HG03060 (cell line): ENCODE measurements around the gene TMEM106C.

Experiments
- ATAC-seq: cut with Tn5 transposase; IDR thresholded peaks from one replicate; pipeline ENCODE4 v1.9.1; 2021; ENCODE audit warnings: low read depth, moderate number of reproducible peaks; ENCODE audit not compliant: unreplicated experiment

TMEM106C gene

GRCh38 chr12:48010366-48010970, 47.1 kb downstream of the TMEM106C start:
- no peak for ATAC-seq

DNA sequence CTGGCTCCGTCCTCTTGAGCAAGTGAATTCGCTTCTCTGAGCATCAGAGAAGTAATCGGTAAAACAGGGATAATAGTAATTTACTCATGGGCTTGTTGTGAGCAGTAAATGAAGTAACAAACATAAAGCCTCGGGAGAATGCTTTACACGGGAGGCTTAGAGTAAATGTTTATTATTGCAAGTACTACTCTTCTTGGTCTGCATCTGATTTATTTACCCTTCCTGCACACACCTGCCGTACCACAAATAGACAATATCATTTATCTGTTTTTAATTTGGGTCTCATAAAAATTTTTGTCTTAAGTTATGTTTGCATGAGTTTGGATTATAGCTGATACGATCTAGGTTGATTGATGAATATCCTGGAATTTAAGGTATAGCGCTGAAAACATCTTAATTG, 48.7 kb downstream of the TMEM106C start:
- no peak for ATAC-seq

GRCh38 chr12:48013287-48013686, 49.9 kb downstream of the TMEM106C start:
- ATAC-seq, result no peak

- no peak for ATAC-seq
These were observed 51.7 kb downstream of the TMEM106C start for GRCh38 chr12:48015129-48015528.

DNA sequence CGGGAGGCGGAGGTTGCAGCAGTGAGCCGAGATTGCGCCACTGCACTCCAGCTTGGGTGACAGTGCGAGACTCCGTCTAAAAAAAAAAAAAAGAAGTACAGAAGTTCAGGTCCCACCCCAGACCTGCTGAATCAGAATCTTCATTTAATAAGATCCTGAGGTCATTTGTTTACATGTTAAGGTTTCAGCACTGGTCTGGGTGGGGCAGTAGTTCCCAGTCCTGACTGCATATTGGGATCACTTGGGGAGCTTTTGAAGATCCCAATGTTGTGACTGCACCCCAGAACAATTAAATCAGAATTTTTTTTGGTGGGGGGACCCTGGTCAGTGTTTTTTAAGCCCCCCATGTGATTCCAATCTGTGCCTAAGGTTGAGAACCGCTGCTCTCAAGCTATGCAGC, 52.6 kb downstream of the TMEM106C start:
- ATAC-seq, result no peak

GRCh38 chr12:48016373-48017020, 53.1 kb downstream of the TMEM106C start:
- ATAC-seq, result no peak

DNA sequence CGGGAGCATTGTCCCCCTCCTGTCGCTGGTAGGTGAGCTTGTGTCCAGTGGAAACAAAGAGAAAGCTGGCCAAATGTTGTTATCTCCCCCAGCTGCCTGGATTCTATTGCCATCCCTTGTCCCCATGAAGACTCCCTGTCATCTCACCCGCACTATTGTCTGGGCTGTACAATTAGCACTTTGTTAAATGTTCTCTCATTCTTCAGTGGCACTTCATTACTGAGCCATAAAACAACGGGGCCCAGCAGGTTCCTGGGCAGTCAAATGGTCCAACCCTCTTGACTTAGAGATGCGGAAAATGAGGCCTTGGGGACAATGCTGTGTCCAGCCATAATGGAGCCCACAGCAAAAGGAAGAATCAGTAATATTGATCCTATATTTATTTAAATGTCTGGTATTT, 54.1 kb downstream of the TMEM106C start:
- ATAC-seq, result no peak

DNA sequence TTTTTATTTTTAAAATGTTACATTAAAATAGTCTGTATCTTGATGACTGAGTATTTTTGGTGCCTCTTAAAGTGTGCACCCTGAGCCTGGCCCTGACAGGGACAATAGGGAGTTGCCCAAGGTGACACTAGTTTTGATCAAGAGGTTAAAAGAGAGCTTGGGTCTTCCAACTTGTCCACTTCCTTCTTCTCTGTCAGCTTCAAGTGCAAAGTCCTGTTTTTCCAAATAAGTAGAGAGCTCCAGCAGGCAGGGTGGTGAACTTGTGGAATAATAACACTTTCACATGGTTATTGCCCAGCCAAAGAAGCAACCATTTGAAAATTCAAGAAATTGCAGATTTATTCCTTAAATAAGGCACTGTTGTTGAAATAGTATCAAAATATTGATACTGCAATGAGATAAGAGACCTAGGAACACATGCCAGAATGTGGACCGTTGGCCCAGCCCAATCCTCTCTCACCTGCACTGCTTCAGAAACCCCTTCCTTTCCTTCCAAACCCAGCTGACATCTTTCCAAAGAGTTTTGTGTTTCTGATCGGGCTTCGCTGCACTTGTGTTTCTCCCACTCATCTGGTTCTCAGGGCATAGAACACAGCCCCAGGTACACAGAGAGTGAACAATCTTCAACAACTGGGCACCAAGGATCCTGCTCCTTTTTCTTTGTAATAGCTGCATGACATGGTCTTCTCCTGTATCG, 54.7 kb downstream of the TMEM106C start:
- ATAC-seq, result no peak
